ENCODE data around the gene NTM.
A peak's percentile ranks its signal among the peaks of the same experiment; 100 is the strongest.

The NTM gene

GRCh38 chr11:131389582-131389981, 19.2 kb downstream of the NTM start:
- Histone ChIP-seq H3K27ac (replicated peaks) (no peak overlapping the region), H3K27me3 (ENCODE audit: insufficient read depth, poor library complexity, severe bottlenecking) (peaks cover 4% of the 10 kb centered on the region), H3K4me3 (replicated peaks; ENCODE audit: insufficient read depth, low read length) (no peak overlapping the region)
- DNase-seq (ENCODE audit: low read depth in 1 of 2, low spot score in 1 of 2), result no peak
- TF ChIP-seq GABPA (IDR thresholded peaks at IDR 0.05; ENCODE audit: low read depth) (no peak), SPI1 (IDR thresholded peaks at IDR 0.05; ENCODE audit: borderline replicate concordance, low read depth) (no peak), CTCF (IDR thresholded peaks at IDR 0.05; ENCODE audit: insufficient read depth, low read length) (no peak), REST (IDR thresholded peaks at IDR 0.05; ENCODE audit: insufficient replicate concordance, low read depth) (no peak), POLR2AphosphoS5 (IDR thresholded peaks at IDR 0.05; ENCODE audit: low read depth) (no peak)

GRCh38 chr11:131391176-131391575, 20.8 kb downstream of the NTM start:
- H3K27ac ChIP-seq (replicated peaks), result no peak overlapping the region
- no peak for TF ChIP-seq SPI1 (IDR thresholded peaks at IDR 0.05; ENCODE audit: borderline replicate concordance, low read depth)
- no peak for TF ChIP-seq REST (IDR thresholded peaks at IDR 0.05; ENCODE audit: insufficient replicate concordance, low read depth)
- no peak for TF ChIP-seq GABPA (IDR thresholded peaks at IDR 0.05; ENCODE audit: low read depth)
- TF ChIP-seq POLR2AphosphoS5 (IDR thresholded peaks at IDR 0.05; ENCODE audit: low read depth), result no peak
- no peak for TF ChIP-seq CTCF (IDR thresholded peaks at IDR 0.05; ENCODE audit: insufficient read depth, low read length)
- H3K27me3 ChIP-seq (ENCODE audit: insufficient read depth, poor library complexity, severe bottlenecking), result peaks cover 3% of the 10 kb centered on the region

GRCh38 chr11:131392528-131393255, 22.3 kb downstream of the NTM start:
- no peak for TF ChIP-seq REST (IDR thresholded peaks at IDR 0.05; ENCODE audit: insufficient replicate concordance, low read depth)
- TF ChIP-seq GABPA (IDR thresholded peaks at IDR 0.05; ENCODE audit: low read depth), result no peak
- TF ChIP-seq SPI1 (IDR thresholded peaks at IDR 0.05; ENCODE audit: borderline replicate concordance, low read depth), result no peak
- TF ChIP-seq CTCF (IDR thresholded peaks at IDR 0.05; ENCODE audit: insufficient read depth, low read length), result no peak
- no peak for TF ChIP-seq POLR2AphosphoS5 (IDR thresholded peaks at IDR 0.05; ENCODE audit: low read depth)
- Histone ChIP-seq H3K4me3 (replicated peaks; ENCODE audit: insufficient read depth, low read length) (no peak overlapping the region), H3K27ac (replicated peaks) (no peak overlapping the region), H3K27me3 (ENCODE audit: insufficient read depth, poor library complexity, severe bottlenecking) (no peaks in the 10 kb centered on the region)
- peak in 1 of 2 experiments; percentile 9 for DNase-seq (ENCODE audit: low read depth in 1 of 2, low spot score in 1 of 2)

More at GRCh38 chr11:131391176-131391575, 20.8 kb downstream of the NTM start:
- DNase-seq (ENCODE audit: low read depth in 1 of 2, low spot score in 1 of 2), result no peak
- no peak overlapping the region for H3K4me3 ChIP-seq (replicated peaks; ENCODE audit: insufficient read depth, low read length)
